CD4-positive, alpha-beta T cell treated with Interferon alpha-2 for 1 hour (primary cell): ENCODE results near the gene SVIL.
"Not testable (repeated sequence)": the region's sequence is repeated elsewhere in the genome, so short reads cannot be mapped to it uniquely, and the experiment has no call there.

Experiments
- DNase-seq, 2 donors: peaks; one replicate each; pipeline ENCODE4 v3.0.0-alpha.2; 2020 to 2022

The SVIL gene

GRCh38 chr10:29603223-29603896 is 31.4 kb downstream of the SVIL start:
- no peak for DNase-seq

GRCh38 chr10:29600821-29601220 is 34.0 kb downstream of the SVIL start:
- DNase-seq: no peak

GRCh38 chr10:29600067-29600466 is 34.7 kb downstream of the SVIL start:
- no peak for DNase-seq

- no peak for DNase-seq
These were observed 35.9 kb downstream of the SVIL start for GRCh38 chr10:29598851-29599311.

GRCh38 chr10:29596826-29597225 is 37.9 kb downstream of the SVIL start:
- no peak for DNase-seq

GRCh38 chr10:29596356-29596755 is 38.4 kb downstream of the SVIL start:
- DNase-seq: no peak

GRCh38 chr10:29595636-29596225 is 39.0 kb downstream of the SVIL start:
- no peak for DNase-seq

GRCh38 chr10:29595146-29595545 is 39.6 kb downstream of the SVIL start:
- no peak for DNase-seq

GRCh38 chr10:29591651-29591968 is 43.2 kb downstream of the SVIL start:
- DNase-seq: no peak

GRCh38 chr10:29590915-29591650 is 43.7 kb downstream of the SVIL start:
- DNase-seq: no peak

GRCh38 chr10:29588629-29589421 is 45.9 kb downstream of the SVIL start:
- no peak for DNase-seq

- not testable (repeated sequence) for DNase-seq
These were observed 46.8 kb downstream of the SVIL start for GRCh38 chr10:29587750-29588628.

- not testable (repeated sequence) for DNase-seq
These were observed 47.5 kb downstream of the SVIL start for GRCh38 chr10:29587102-29587749.

GRCh38 chr10:29586509-29586908 is 48.3 kb downstream of the SVIL start:
- DNase-seq: no peak

GRCh38 chr10:29585488-29585976 is 49.2 kb downstream of the SVIL start:
- no peak for DNase-seq

GRCh38 chr10:29584436-29584835 is 50.3 kb downstream of the SVIL start:
- DNase-seq: no peak

GRCh38 chr10:29583674-29584073 is 51.1 kb downstream of the SVIL start:
- no peak for DNase-seq

- not testable (repeated sequence) for DNase-seq
These were observed 52.0 kb downstream of the SVIL start for GRCh38 chr10:29582769-29583168.

- DNase-seq: no peak
These were observed 55.3 kb downstream of the SVIL start for GRCh38 chr10:29579455-29579970.

- DNase-seq: no peak
These were observed 56.3 kb downstream of the SVIL start for GRCh38 chr10:29578457-29578856.

- no peak for DNase-seq
These were observed 58.1 kb downstream of the SVIL start for GRCh38 chr10:29576681-29577080.
